HCT116 (cell line): ENCODE data around the gene CPSF7.

Source experiments
- EZH2 ChIP-seq: fragments of 200-600 bp; sonication (generic); IDR thresholded peaks from 2 replicates; pipeline ENCODE4 v1.6.1; 2017; ENCODE audit warnings: antibody characterized with exemption, mixed run types
- FOSL1 ChIP-seq: IDR thresholded peaks from 2 replicates; pipeline ENCODE4 v1.6.1; 2012; ENCODE audit warnings: low read depth
- POLR2A ChIP-seq: IDR thresholded peaks from 2 replicates; pipeline ENCODE4 v1.7.0; 2011; ENCODE audit warnings: borderline replicate concordance; ENCODE audit not compliant: insufficient read depth, insufficient read length; ENCODE audit errors: extremely low read depth
- POLR2AphosphoS5 ChIP-seq: IDR thresholded peaks from 2 replicates; pipeline ENCODE4 v1.6.1; 2011; ENCODE audit warnings: mild to moderate bottlenecking, low read depth, low read length, moderate library complexity
- SIN3A ChIP-seq: IDR thresholded peaks from 2 replicates; pipeline ENCODE4 v1.6.1; 2012; ENCODE audit warnings: low read depth
- TCF7L2 ChIP-seq: IDR thresholded peaks from 2 replicates; pipeline ENCODE4 v1.7.0; 2011; ENCODE audit warnings: borderline replicate concordance, inconsistent platforms; ENCODE audit not compliant: insufficient read depth, insufficient read length; ENCODE audit errors: extremely low read depth
- YY1 ChIP-seq: IDR thresholded peaks from 2 replicates; pipeline ENCODE4 v1.6.1; 2011; ENCODE audit warnings: low read length, low read depth, moderate library complexity, mild to moderate bottlenecking; ENCODE audit not compliant: insufficient replicate concordance; ENCODE audit errors: extremely low read depth
- ZNF274 ChIP-seq: fragments of 200-500 bp; sonication (Bioruptor generic); IDR thresholded peaks from 2 replicates; pipeline ENCODE4 v1.6.1; 2014; ENCODE audit warnings: mild to moderate bottlenecking, low read depth, low read length, inconsistent platforms
- TF ChIP-seq, protein P1 (sequence below): IDR thresholded peaks from 2 replicates; pipeline ENCODE4 v1.6.1; 2012
- TF ChIP-seq, protein P2 (sequence below): IDR thresholded peaks from 2 replicates; pipeline ENCODE4 v1.6.1; 2012; ENCODE audit warnings: low read depth
- TF ChIP-seq, protein P3 (sequence below), 3 experiments: fragments of 200-600 bp in 1 of 3; sonication (generic) in 1 of 3; IDR thresholded peaks in 2 of 3; conservative IDR thresholded peaks in 1 of 3; 2 replicates each; pipeline ENCODE4 v1.5.1; 2012 to 2017; ENCODE audit warnings: low read depth in 2 of 3, low read length in 2 of 3, antibody characterized with exemption in 1 of 3, borderline replicate concordance in 1 of 3, control low read depth in 1 of 3, mild to moderate bottlenecking in 1 of 3, mixed read lengths in 1 of 3, mixed run types in 1 of 3, moderate library complexity in 1 of 3; ENCODE audit not compliant: insufficient read depth in 1 of 3

DNA sequence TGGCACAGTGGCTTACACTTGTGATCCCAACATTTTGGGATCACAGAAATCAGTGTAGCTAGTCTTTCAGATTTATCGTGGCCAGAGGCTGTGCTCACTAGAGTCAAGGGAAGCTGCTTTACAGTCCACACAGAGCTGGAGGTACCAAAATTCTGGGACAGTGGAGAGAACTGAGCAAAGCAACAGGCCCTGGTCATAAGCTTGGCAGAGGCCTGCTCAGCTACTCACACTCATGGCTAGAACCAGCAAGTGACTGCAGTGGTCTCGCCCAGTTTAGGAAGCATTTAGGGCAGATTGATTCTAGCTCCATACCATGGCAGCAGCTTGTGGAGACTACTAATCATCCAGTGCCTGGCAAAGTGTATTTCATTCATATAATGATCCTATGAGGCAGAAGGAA lies 28.6 kb downstream of the CPSF7 start:
- TF ChIP-seq, protein P1, sequence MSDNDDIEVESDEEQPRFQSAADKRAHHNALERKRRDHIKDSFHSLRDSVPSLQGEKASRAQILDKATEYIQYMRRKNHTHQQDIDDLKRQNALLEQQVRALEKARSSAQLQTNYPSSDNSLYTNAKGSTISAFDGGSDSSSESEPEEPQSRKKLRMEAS, result no peak
- TF ChIP-seq POLR2A, result no peak
- TF ChIP-seq, protein P2, sequence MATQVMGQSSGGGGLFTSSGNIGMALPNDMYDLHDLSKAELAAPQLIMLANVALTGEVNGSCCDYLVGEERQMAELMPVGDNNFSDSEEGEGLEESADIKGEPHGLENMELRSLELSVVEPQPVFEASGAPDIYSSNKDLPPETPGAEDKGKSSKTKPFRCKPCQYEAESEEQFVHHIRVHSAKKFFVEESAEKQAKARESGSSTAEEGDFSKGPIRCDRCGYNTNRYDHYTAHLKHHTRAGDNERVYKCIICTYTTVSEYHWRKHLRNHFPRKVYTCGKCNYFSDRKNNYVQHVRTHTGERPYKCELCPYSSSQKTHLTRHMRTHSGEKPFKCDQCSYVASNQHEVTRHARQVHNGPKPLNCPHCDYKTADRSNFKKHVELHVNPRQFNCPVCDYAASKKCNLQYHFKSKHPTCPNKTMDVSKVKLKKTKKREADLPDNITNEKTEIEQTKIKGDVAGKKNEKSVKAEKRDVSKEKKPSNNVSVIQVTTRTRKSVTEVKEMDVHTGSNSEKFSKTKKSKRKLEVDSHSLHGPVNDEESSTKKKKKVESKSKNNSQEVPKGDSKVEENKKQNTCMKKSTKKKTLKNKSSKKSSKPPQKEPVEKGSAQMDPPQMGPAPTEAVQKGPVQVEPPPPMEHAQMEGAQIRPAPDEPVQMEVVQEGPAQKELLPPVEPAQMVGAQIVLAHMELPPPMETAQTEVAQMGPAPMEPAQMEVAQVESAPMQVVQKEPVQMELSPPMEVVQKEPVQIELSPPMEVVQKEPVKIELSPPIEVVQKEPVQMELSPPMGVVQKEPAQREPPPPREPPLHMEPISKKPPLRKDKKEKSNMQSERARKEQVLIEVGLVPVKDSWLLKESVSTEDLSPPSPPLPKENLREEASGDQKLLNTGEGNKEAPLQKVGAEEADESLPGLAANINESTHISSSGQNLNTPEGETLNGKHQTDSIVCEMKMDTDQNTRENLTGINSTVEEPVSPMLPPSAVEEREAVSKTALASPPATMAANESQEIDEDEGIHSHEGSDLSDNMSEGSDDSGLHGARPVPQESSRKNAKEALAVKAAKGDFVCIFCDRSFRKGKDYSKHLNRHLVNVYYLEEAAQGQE, result no peak
- no peak for TF ChIP-seq YY1
- TF ChIP-seq, protein P3, sequence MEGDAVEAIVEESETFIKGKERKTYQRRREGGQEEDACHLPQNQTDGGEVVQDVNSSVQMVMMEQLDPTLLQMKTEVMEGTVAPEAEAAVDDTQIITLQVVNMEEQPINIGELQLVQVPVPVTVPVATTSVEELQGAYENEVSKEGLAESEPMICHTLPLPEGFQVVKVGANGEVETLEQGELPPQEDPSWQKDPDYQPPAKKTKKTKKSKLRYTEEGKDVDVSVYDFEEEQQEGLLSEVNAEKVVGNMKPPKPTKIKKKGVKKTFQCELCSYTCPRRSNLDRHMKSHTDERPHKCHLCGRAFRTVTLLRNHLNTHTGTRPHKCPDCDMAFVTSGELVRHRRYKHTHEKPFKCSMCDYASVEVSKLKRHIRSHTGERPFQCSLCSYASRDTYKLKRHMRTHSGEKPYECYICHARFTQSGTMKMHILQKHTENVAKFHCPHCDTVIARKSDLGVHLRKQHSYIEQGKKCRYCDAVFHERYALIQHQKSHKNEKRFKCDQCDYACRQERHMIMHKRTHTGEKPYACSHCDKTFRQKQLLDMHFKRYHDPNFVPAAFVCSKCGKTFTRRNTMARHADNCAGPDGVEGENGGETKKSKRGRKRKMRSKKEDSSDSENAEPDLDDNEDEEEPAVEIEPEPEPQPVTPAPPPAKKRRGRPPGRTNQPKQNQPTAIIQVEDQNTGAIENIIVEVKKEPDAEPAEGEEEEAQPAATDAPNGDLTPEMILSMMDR (IDR thresholded peaks at IDR 0.05 in 2 of 3, conservative IDR thresholded peaks at IDR 0.05 in 1 of 3; ENCODE audit: borderline replicate concordance in 1 of 3, insufficient read depth in 1 of 3, low read depth in 2 of 3, low read length in 2 of 3), result no peak
- TF ChIP-seq EZH2, result no peak
- TF ChIP-seq TCF7L2, result no peak
- no peak for TF ChIP-seq SIN3A
- no peak; the same call in 1 of the 2 replicates for TF ChIP-seq POLR2AphosphoS5
- no peak for TF ChIP-seq ZNF274
- no peak for TF ChIP-seq FOSL1
